Measurements from ENCODE around the gene KRTAP12-2. TPM values are rescaled to one million over a fixed set of nuclear protein-coding genes. Genes with fewer than 3 reads are reported as not detected.

KRTAP12-2 gene, protein sequence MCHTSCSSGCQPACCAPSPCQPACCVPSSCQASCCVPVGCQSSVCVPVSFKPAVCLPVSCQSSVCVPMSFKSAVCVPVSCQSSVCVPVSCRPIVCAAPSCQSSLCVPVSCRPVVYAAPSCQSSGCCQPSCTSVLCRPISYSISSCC
- not detected for polyA plus RNA-seq (ENCODE audit: insufficient read length in 4 of 4)

DNA sequence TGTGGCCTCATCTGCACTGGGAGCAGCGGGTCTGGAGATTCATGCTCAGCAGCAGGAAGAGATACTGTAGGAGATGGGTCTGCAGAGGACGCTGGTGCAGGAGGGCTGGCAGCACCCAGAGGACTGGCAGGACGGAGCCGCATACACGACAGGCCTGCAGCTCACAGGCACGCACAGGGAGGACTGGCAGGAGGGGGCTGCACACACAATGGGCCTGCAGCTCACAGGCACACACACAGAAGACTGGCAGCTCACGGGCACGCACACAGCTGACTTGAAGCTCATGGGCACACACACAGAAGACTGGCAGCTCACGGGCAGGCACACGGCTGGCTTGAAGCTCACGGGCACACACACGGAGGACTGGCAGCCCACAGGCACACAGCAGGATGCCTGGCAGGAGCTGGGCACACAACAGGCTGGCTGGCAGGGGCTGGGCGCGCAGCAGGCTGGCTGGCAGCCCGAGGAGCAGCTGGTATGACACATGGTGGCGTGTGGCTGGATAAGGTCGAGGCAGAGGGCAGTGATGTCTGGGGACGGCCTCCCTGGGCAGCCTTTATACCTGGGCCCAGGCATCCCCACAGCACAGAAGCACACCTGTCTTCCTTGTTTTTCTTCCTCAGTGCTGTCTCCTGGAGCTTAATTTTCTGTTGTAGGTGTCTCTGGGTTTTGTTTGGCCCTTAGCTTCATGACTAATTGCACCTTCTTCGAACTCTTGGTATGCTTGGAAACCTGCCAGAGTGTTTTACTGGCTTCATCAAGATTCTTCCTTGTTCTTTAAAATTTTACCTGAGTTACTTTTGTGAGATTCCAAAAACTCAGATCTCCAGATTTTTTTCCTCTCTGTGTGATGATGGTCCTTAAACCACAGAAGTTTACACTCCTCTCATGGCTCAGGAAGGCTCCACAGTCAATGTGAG is at the start of gene KRTAP12-2:
Gene KRTAP12-2, minus strand, starts transcription at position 527 of the 920 bp plus-strand sequence. Its CDS starts 41 bp downstream, at position 486.
- no peak for DNase-seq (ENCODE audit: low read depth in 4 of 4, low spot score in 2 of 4)

DNA sequence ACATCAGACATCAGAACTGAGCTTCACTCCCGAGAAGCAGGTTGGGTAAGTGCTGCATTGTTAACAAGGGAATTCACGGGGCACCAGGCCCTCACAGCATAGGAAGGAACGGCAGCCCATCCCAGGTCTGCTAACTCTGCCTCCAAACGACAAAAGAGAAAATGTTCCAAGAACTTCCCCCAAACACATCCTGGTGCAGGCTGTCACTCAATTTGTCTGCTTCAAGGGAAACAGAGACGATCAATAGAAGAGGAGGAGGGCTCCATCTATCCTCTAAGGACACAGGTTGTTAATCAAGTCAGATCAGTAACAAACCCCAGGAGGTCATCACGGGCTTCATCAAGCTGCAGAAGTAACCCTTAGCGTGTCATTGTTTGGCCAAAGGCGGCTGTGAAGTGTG is 48.2 kb upstream of the KRTAP12-2 start:
- no peak for DNase-seq (ENCODE audit: low read depth in 4 of 4, low spot score in 2 of 4)

DNA sequence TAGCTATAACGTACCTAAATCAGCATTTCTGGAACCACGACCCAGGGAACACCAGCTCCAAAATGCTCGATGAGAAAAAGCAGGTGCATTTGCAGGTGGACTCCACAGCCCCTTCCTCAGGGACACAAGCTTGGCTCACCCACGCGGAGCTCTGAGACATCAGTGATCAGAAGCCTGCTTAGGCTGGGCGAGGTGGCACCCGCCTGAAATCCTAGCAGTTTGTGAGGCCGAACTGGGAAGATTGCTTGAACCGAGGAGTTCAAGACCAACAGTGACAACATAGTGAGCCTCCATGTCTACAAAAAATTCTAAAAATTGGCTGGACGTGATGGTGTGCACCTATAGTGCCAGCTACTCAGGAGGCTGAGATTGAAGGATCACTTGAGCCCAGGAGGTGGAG is 47.1 kb upstream of the KRTAP12-2 start:
- DNase-seq (ENCODE audit: low read depth in 4 of 4, low spot score in 2 of 4): no peak

DNA sequence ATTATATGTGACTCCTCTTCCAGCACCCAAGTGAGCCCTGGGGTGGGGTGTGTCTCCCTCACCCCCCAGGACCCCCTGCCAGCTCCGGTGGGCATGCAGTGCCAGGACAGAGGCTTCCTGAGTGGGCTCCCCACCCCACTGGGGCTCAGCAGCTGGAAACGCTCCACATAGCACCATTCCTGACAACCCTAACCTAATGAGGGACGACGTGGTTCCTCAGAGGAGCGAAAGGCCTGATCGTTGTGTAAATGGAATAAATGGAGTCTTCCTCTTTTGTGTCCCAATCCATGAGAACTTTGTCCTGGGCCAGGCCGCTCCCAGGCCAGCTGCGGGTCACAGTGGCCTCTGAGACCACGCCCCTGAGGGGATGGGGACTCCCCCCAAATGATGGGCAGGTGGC is 46.4 kb upstream of the KRTAP12-2 start:
- no peak for DNase-seq (ENCODE audit: low read depth in 4 of 4, low spot score in 2 of 4)

DNA sequence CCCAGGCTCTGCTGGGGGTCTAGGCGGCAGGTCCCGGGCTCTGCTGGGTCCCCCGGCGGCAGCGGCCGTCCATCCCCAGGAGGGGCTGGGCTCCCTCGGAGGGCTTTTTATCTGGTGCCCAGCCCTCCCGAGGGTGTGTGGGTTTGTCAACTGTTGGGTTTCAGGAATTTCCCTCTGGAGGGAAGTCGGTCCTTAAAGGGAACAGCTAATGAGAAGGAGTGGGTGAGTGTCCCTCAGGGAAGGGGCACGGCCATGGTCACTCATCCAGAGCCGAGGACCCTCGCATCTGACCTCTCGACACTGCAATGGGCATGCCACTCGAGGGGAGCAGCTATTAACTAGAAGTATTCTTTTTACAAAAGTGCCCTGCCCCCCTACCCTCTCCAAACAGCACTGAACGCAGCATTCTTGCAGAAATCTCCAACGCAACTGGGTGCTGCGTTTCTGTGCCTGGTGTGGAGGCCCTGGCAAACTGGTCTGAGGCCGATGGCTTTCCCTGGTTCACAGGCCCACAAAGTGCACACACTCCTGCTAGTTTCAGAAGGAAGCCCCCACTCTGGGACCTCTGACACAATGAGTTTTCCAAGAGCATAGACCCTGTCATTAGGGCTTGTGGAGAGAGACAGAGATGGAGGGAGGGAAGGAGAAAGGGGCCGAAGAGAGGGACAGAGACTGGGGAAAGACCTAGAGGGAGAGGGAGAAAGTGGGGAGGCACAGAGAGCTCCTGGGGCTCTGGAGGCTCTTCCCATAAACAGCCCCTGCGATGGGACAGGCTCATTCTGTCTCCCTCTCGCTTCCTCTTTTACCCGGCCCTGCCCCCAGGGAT is 45.7 kb upstream of the KRTAP12-2 start:
- no peak for DNase-seq (ENCODE audit: low read depth in 4 of 4, low spot score in 2 of 4)

DNA sequence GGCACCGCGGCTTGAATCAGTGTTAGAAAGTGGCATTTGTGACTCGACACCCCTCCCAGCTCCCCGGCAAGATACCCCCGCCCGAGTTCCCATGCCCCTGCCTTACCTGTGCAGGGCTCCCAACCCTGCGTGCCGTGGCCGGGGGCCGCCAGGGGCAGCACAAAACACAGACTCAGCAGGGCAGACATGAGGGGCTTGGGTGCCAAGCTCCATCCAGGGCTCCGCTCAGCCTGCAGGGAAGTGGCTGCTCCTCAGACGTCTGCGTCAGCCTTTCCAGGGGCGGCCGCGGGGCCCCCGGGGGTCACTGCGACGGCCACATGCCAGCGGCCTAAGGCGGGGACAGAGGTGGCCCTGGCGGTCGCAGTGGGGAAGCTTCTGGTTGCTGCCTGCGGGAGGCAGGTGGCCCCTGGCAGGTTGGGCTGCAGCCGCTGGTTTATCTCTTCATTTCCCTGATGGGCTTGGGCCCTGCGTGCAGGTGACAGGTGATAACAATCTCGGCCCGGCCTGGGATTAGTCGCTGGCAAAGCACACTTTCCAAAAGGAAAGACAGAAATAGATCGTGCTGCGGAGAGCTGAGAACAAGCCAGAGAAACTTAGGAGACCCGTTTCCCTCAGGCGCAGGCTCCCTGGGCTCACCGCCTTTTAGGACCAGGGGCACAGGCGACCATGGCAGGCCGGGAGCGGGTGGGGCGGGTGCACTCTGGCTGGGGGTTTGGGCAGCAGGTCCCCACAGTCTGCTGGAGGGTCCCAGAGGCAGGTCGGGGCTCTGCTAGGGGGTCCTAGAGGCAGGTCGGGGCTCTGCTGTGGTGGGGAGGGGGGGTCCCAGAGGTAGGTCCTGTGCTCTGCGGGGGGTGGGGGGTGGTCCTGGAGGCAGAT is 44.8 kb upstream of the KRTAP12-2 start, which contains the start of gene TSPEAR:
Gene TSPEAR, minus strand, starts transcription at position 246 of the 876 bp plus-strand sequence. Its CDS starts 58 bp downstream, at position 188.
- DNase-seq (ENCODE audit: low read depth in 4 of 4, low spot score in 2 of 4): no peak

DNA sequence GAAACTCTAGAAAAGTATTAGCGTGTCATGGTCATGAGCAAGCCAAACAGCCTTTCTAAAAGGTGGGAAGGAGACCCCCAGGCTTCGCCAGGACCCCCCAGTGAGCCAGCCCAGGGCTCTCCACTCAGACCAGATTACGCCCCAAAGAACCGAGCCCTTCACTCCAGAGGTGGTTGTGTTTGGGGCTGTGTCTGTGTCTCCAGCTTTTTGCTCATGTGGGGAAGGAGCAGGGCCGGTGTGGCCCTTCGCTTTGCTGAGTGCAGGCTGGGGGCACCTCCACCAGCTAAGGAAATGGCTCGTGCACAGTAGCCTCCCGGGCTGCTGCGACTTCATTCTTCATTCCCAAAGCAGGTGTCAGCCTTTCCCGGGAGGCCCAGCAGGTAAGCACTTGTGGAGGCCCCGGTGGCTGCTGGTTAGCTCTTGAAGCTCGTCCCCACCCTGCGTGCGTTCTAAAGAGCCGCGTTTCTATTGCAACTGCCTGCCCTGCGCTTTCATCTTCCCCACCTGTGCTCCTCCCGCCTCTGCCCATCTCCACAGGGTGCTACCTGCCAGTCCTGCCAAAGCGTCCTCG is 44.1 kb upstream of the KRTAP12-2 start:
- DNase-seq (ENCODE audit: low read depth in 4 of 4, low spot score in 2 of 4): no peak

DNA sequence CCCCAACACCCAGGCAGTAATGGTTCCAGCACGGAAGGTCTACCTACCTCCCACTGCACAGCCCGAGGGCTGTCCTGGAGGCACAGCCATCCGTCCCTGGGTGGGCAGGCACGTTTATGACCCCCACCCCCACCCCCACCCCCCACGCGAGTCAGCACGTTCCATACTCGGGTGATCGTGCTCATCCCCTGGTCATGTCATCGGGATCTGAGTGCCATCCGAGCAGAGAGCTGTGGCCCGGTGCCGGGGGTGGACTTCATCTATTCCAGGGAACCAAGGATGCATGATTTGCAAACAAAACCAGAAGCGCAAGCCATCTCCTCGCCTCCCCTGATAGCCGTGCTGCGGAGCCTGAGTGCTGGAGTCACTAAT is 43.6 kb upstream of the KRTAP12-2 start:
- no peak for DNase-seq (ENCODE audit: low read depth in 4 of 4, low spot score in 2 of 4)

DNA sequence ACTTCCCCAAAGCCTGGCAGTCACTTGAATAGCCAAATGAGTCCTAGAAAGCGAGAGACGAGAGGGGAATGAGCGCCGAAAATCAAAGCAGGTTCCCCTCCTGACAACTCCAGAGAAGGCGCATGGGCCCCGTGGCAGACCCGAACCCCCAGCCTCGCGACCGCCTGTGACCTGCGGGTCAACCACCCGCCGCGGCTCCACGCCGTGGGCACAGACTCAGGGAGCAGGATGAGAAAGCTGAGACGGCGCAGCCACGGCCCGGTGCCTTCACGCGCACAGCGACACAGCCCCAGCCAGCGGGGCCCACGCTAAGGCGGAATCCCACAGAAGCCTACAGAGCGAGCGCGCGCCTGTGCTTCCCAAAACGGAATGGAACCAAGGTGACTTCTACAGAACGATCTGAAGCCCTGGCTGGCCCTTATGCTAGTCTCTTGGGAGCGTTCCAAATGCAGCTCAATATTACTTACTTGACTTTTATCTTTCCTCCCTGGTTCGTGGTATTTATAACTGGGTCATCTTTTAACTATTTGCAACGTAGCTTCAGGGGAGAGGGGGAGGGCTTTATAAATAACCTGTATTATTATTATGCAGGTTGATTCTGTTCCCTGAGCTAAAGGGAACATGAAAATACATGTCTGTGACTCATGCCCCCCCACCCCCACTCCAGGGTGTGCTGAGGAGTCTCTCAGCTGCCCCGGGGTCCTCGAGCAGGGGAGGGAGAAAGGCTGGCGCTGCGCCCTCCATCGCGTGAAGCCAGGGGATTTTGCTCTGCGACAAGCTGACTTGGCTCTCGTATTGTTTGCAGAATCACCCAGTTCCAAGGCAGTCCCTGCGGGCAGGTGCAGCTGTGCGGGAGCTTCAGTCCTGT is 42.9 kb upstream of the KRTAP12-2 start:
- no peak for DNase-seq (ENCODE audit: low read depth in 4 of 4, low spot score in 2 of 4)

DNA sequence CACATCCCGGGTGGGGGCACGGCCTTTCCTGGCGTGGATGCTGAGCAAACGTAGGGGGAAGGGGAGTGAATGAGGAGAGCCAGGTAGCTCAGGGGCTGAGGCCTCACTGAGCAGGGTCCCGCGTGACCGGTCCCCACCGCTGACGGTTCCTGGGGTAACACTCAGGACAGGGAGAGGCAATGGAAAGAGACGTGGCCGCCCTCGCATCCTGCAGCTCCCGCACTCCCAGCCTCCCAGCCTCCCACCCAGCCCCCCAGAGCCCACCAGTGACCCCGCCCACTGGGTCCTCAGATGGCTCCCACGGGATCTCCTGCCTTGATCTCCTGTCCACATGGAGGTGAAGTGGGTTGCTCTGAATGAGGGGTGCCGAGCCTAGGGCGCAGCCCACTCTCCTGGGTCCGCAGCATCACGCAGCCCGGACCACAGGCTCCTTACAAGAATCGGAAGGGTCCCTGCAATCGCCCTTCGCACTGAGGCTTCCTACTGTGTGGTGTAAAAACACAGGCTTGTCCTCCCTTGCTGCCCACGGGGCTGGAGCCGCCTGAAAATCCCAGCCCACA is 42.2 kb upstream of the KRTAP12-2 start:
- DNase-seq (ENCODE audit: low read depth in 4 of 4, low spot score in 2 of 4): no peak

DNA sequence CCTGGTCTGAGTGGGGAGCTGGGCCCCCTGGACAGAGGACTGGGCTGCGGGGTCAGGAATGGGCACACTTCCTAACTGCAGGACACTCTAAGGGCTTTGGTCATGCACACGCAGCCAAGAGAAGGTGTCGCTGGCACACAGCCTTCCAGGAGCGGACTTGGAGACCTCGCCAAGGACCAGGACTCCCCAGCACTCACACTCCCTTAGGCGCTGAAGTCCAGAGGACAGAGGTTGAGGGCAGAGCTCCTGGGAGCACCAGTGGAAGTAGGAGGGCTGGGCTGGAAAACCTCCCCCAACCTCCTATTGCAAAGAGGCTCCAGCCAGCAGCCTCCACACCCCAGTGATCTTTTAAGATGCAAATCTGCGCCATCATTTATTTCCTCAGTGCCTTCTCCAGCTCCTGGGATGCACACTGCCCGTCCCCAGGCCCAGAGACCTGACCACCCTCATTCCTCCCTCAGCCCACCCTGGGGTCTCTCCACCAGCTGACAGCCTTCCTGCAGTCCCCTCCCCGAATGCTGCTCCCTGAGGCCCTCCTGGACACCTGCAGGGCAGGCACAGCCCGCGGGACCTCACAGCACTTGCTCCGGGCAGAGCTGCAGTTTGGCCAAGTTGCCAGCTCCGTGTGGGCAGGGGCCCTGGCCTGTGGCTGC is 41.6 kb upstream of the KRTAP12-2 start:
- no peak for DNase-seq (ENCODE audit: low read depth in 4 of 4, low spot score in 2 of 4)

DNA sequence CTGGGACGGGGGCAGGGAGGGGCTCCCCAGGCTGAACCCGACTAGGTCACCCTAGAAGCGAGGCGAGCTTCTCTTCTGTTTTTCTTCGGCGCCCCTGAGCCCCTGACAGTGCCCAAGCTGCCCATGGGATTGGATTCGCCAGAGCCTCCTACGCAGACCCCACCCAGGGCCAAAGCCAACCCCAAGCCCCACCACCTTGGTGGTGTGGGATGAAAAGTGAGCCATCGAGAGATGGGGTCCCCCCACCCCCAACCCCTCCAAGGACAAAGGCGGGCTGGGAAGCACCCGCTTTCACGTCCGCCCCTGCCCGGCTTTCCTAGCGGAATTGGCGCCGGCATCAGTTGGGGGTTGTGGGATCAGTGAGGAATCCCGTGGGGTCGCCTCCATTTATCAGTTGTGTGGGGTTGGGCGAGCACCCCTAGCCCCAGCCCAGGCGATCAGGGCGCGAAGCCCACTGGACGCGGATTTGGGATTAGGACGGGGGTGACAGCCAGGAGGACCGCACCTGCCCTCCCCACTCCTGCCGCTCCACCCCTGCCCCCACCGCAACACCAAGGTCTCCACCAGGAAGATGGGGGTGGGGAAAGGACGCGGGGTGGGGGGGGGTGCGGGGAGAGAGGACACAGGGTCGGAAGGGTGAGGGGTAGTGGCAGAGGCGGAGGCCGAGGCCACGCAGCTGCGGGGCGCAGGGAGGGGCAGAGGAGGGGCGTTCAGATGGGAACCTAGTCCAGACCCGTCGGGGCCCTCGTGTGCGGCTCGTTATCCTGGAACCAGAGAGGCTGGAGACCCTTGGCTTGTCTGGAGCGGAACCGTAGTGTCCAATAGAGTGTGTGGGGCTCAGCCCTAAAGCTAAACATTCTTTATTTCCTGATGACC is 40.2 kb upstream of the KRTAP12-2 start:
- DNase-seq (ENCODE audit: low read depth in 4 of 4, low spot score in 2 of 4): no peak

DNA sequence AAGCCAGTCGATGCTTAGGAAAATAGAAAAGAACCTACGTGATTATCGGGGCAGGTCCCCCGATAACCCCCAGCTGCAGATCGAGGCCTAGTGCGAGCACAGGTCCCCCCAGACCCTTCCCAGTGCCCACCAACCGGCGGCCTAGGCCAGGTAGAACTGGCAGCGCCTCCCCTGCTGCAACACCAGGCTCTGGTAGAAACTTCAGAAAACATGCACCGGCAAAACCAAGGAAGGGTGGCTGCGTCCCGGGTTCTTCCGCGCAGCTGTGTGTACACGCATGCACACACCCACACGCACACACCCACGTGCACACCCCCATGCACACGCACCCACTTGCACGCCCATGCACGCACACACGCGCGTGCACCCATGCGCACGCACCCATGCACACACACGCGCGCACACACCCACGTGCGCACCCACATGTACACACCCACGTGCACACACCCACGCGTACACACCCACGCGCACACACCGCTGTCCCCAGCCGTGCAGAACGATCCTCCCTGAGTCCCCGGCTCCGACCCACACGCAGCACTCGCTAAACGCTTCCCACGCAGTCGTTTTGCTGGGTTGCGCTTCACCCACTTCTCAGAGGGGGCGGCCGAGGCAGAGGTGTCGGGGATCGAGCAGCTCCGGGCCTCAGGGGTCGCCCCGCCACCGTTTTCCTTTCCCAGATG is 39.4 kb upstream of the KRTAP12-2 start:
- DNase-seq (ENCODE audit: low read depth in 4 of 4, low spot score in 2 of 4): no peak

DNA sequence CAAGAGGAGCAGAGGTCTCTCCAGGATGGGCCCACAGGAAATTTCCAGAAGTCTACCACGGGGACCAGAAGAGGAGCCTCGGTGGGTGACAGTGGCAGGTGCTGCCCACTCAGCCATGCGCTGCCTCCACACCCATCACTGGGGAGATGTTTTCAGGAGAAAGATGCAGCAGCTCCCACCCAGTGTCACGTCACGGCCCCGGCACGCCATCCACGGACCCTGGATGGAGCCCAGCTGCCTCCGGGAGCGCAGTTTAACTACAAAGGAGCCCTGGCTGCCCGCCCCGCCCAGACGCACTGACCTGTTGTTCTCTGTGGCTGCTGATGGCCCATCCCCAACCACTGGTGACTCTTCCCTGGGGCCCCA is 37.9 kb upstream of the KRTAP12-2 start:
- DNase-seq (ENCODE audit: low read depth in 4 of 4, low spot score in 2 of 4): no peak

DNA sequence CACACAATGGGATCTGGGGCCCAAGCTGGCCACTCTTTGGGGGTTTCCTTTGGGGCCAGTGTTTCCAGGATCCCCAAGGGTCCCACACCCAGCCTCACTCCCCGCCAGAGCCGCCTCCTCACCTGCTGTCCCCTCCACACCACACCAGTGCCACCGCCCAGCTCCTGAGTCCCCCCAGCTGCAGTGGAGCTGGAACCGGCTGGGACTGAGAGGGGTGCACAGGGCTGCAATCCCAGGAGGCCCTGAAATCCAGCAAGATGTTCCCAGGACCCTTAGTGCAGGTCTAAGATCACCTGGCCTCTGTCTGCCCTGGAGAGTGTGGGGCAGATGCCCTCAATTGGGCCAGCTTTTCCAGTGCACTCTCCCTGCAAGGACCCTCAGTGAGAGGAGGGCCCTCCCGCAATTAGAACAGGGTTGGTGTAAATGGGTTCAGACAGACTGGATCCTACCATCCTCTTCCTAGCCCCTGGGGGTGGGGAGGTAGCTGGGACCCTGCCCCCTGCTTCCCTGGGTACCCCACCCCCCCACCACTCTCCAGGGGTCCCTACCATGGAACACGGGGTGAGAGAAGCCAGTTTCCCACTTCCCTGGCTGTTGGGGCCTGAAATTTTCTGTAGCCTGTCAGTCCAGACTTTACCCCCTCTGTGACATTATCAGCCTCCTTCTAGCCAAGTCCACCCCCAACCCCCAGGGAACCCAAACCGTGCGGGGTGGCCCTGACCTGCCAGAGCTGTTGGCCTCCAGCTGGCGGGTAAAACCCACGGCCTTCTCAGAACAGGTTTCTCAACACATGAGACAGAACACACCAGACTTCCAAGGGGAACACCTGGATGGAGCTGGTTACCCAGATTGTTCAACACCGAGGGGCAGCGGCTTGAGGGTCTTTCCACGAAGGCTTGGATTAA is 37.3 kb upstream of the KRTAP12-2 start:
- no peak for DNase-seq (ENCODE audit: low read depth in 4 of 4, low spot score in 2 of 4)

Data from left renal cortex interstitium (tissue), 4 donors.